Colonic mucosa (tissue), 4 donors: ENCODE data around the gene SH3D19. TPM values are rescaled to one million over a fixed set of nuclear protein-coding genes. Genes with fewer than 3 reads are reported as not detected.

Source experiments
- DNase-seq: peaks from one replicate; pipeline ENCODE4 v3.0.0-alpha.2; 2020
- H3K27ac ChIP-seq: fragments of 200-600 bp; one replicate; pipeline ENCODE4 v1.8.0; 2021
- H3K27me3 ChIP-seq: fragments of 200-600 bp; one replicate; pipeline ENCODE4 v1.8.0; 2021
- H3K36me3 ChIP-seq: fragments of 200-600 bp; one replicate; pipeline ENCODE4 v1.8.0; 2021
- H3K4me1 ChIP-seq: fragments of 200-600 bp; one replicate; pipeline ENCODE4 v1.8.0; 2021; ENCODE audit warnings: mild to moderate bottlenecking
- H3K4me3 ChIP-seq: fragments of 200-600 bp; one replicate; pipeline ENCODE4 v1.8.0; 2021
- H3K9ac ChIP-seq, 2 donors: one replicate each; pipeline ENCODE4 v1.7.0; 2013; ENCODE audit warnings: control low read depth in 2 of 2, low read depth in 2 of 2, low read length in 2 of 2
- H3K9me3 ChIP-seq: fragments of 200-600 bp; one replicate; pipeline ENCODE4 v1.8.0; 2021
- intact Hi-C: fragments of 100-400 bp; cut with DNase I; formaldehyde crosslinking; loops from one replicate; pipeline ENCODE4 v1.14.1; 2022
- total RNA-seq, 2 donors: library from RNA; stranded (reverse); fragmentation: NEBNext Ultra II Directional in 1 of 2; extraction: Animal tissue kit (Norgen Biotek cat#: 25700) in 1 of 2; gene quantifications; one replicate each; pipeline ENCODE4 v1.2.1, GENCODE V29; 2021
- TF ChIP-seq, protein P1 (sequence below): fragments of 200-600 bp; IDR thresholded peaks from one replicate; pipeline ENCODE4 v1.8.0; 2022; ENCODE audit warnings: antibody characterized with exemption, mild to moderate bottlenecking
- donor health status: healthy.
- donor health status: DM: no; HTN: no; CAD: no.
- donor health status: DM: no; HTN: no; CAD: no.

Gene SH3D19
- total RNA-seq, 2 donors from 2014 or later, result 75.5 to 104 TPM

DNA sequence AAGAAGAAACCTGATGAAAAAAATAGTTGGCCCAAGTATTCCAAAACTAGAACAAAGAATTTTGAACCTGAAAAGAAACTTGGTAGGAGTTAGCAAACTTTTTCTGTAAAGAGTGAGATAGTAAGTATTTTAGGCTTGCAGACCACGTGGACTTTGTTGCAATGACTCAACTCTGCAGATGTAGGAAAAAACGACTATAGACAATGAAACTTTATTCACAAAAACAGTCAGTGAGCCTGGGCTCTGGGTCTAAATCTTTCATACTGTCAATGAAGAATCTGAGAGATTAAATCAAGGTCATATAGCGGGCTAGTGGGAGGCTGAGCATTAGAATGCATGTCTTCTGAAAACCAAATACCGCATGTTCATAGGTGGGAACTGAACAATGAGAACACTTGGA lies 23.0 kb downstream of the SH3D19 start:
- intact Hi-C loops, result no loop called here

DNA sequence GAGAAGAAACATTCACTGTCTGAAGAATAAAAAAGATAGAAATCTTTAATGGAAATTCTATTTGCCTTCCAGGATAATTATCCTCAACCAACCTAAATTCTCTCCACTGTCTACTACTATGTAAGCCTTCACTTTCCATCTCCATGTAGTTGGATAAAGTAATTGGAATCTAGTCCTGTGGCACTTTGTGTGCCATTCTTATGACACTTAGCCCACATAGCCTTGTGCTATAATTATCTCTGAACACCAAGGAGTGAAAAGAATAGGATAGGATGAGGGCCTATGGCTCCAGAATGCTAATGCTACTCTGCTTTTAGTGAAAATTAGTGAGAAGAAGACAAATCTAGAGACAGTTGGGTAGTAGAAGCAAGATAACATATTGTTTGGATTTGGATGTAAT lies 28.2 kb downstream of the SH3D19 start:
- Histone ChIP-seq H3K4me3 (no peak overlapping the region), H3K9ac (no peak overlapping the region), H3K9me3 (no peaks in the 10 kb centered on the region), H3K36me3 (no peaks in the 10 kb centered on the region), H3K27me3 (no peaks in the 10 kb centered on the region), H3K4me1 (peaks cover 7% of the 10 kb centered on the region), H3K27ac (no peak overlapping the region)
- intact Hi-C loops, result no loop called here
- no peak for DNase-seq
- TF ChIP-seq, protein P1, sequence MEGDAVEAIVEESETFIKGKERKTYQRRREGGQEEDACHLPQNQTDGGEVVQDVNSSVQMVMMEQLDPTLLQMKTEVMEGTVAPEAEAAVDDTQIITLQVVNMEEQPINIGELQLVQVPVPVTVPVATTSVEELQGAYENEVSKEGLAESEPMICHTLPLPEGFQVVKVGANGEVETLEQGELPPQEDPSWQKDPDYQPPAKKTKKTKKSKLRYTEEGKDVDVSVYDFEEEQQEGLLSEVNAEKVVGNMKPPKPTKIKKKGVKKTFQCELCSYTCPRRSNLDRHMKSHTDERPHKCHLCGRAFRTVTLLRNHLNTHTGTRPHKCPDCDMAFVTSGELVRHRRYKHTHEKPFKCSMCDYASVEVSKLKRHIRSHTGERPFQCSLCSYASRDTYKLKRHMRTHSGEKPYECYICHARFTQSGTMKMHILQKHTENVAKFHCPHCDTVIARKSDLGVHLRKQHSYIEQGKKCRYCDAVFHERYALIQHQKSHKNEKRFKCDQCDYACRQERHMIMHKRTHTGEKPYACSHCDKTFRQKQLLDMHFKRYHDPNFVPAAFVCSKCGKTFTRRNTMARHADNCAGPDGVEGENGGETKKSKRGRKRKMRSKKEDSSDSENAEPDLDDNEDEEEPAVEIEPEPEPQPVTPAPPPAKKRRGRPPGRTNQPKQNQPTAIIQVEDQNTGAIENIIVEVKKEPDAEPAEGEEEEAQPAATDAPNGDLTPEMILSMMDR, result no peak

More for the DNA sequence above, 23.0 kb downstream of the SH3D19 start:
- Histone ChIP-seq H3K9me3 (no peaks in the 10 kb centered on the region), H3K4me3 (no peak overlapping the region), H3K9ac (no peak overlapping the region), H3K36me3 (no peaks in the 10 kb centered on the region), H3K27ac (no peak overlapping the region), H3K27me3 (no peaks in the 10 kb centered on the region), H3K4me1 (peaks cover 5% of the 10 kb centered on the region)
- DNase-seq, result no peak
- TF ChIP-seq, protein P1, result no peak

DNA sequence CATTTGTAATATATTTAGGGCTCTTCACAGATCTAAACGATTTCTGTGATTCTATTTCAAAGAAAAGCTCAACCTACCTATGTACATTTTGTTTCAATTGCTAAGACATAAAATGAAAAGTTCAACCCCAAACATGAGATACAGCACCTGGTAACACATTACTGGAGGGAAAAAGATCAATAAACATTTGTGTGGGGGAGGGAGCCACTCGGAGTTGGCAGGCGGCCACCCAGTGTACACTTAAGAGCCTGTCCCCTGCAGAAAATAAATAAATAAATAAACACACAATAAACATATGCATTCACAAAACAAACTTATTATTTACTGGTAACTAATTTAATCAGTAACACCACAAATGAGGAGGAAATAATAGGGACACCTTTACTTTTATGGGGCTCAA lies 29.2 kb downstream of the SH3D19 start:
- Histone ChIP-seq H3K27me3 (no peaks in the 10 kb centered on the region), H3K27ac (no peak overlapping the region), H3K4me3 (no peak overlapping the region), H3K9ac (no peak overlapping the region), H3K4me1 (peaks cover 7% of the 10 kb centered on the region), H3K9me3 (no peaks in the 10 kb centered on the region), H3K36me3 (no peaks in the 10 kb centered on the region)
- intact Hi-C loops, result no loop called here
- TF ChIP-seq, protein P1, result no peak
- no peak for DNase-seq

DNA sequence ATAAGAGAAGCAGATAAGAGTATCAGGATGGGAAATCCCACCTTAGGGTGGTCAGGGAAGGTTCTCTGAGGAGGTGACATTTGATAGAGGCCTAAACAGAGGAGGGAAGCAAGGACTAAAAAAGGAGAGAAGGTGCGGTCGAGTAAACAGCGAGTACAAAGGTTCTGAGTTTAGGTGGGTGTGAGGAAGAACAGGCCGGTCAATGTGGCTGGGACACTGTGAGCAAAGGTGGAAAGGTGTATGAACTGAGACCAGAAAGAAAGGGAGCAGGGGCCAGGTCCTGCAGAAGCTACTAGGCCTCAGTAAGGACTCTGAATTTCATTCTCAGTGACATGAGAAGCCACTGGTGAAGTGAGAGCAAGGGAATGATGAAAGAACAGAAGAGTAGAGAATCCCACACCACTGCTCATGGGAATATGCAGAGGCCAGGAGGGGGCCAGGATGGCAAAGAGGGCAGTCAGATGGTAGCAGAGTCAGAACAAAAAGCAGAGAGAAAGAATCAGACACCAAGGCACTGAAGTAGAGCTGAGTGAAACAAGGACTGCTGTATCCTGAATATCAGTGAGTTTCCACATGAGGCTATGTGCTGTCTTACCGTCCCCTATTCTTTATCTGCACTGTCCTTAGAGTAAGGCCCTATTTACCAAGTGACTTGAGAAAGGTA lies 30.4 kb downstream of the SH3D19 start:
- Histone ChIP-seq H3K4me1 (peaks cover 7% of the 10 kb centered on the region), H3K27me3 (no peaks in the 10 kb centered on the region), H3K4me3 (no peak overlapping the region), H3K9ac (no peak overlapping the region), H3K36me3 (no peaks in the 10 kb centered on the region), H3K9me3 (no peaks in the 10 kb centered on the region), H3K27ac (peak overlapping the region; percentile 34)
- DNase-seq, result peak; percentile 57
- intact Hi-C loops, result no loop called here
- TF ChIP-seq, protein P1, result no peak

DNA sequence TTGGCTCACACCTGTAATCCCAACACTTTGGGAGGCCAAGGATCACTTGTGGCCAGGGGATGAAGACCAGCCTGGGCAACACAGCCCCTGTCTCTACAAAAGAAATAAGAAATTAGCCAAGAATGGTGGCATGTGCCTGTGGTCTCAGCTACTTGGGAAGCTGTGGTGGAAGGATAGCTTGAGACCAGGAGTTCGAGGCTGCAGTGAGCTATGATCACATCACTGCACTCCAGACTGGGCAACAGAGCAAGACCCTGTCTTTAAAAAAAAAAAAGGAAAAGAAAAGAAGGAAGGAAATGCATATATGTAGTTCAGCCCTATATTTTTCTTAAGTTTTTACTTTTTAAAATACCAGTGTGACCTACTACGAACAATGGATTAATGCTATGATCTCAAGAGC lies 33.4 kb downstream of the SH3D19 start:
- Histone ChIP-seq H3K27me3 (no peaks in the 10 kb centered on the region), H3K4me1 (peaks cover 7% of the 10 kb centered on the region), H3K9me3 (no peaks in the 10 kb centered on the region), H3K27ac (no peak overlapping the region), H3K9ac (no peak overlapping the region), H3K36me3 (no peaks in the 10 kb centered on the region), H3K4me3 (no peak overlapping the region)
- no peak for DNase-seq
- intact Hi-C loops, result no loop called here
- TF ChIP-seq, protein P1, result no peak
